ENCODE data around the gene CFAP92.
A peak's percentile ranks its signal among the peaks of the same experiment; 100 is the strongest.

Gene CFAP92

GRCh38 chr3:128878011-128878457 lies 115.8 kb downstream of the CFAP92 start:
- no peak for TF ChIP-seq CTCF (IDR thresholded peaks at IDR 0.05)

GRCh38 chr3:128875556-128876120 lies 118.2 kb downstream of the CFAP92 start:
- TF ChIP-seq CTCF (IDR thresholded peaks at IDR 0.05): peak; percentile 60

- TF ChIP-seq CTCF (IDR thresholded peaks at IDR 0.05): no peak
Observed at GRCh38 chr3:128874481-128875180, 119.2 kb downstream of the CFAP92 start.

- TF ChIP-seq CTCF (IDR thresholded peaks at IDR 0.05): no peak
Observed at GRCh38 chr3:128873244-128874022, 120.4 kb downstream of the CFAP92 start.

GRCh38 chr3:128872744-128873143 lies 121.1 kb downstream of the CFAP92 start:
- no peak for TF ChIP-seq CTCF (IDR thresholded peaks at IDR 0.05)

GRCh38 chr3:128872282-128872681 lies 121.6 kb downstream of the CFAP92 start:
- TF ChIP-seq CTCF (IDR thresholded peaks at IDR 0.05): no peak

- no peak for TF ChIP-seq CTCF (IDR thresholded peaks at IDR 0.05)
Observed at GRCh38 chr3:128870347-128870746, 123.5 kb downstream of the CFAP92 start.
